ENCODE measurements around the gene ING4.

The ING4 gene

DNA sequence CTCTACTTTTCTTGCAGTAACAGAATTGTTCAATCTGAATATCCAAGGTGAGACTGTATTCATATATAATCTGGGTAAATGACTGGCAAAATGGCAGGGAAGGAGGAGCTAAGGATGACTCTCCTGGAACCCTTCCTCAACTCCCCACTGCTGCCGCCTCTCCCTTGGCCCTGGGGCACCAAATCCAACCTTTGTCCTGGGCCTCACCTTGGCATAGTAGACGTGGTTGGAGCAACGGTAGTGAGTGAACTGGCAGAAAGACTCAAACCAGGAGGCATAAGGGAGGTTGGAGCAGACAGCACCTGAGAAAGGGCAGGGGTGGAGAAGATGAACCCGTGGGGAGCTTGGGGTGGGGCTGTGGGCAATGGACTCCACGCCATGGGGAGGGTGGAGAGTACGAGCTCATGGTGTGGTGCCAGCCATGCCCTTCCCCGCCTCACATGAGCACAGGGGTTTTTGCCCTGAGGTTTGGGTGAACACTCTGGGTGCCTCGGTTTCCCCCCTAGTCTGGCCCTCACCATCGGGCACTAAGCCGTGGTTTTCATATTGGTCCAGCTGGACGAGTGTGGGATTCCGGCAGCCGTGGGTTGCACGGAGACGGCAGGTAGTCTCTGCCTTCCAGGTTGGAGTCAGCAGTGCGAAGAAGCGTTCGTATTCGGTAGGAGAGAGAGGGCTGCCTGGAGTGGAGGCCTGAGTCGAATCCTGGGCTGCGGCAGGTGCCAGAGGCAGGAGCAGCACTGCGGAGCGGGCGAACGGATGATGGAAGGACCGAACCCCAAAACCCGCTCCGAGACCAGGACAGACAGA lies 16.4 kb downstream of the ING4 start:
- no peak for DNase-seq (ENCODE audit: extremely low read depth, low read depth)
- TF ChIP-seq, protein P1, sequence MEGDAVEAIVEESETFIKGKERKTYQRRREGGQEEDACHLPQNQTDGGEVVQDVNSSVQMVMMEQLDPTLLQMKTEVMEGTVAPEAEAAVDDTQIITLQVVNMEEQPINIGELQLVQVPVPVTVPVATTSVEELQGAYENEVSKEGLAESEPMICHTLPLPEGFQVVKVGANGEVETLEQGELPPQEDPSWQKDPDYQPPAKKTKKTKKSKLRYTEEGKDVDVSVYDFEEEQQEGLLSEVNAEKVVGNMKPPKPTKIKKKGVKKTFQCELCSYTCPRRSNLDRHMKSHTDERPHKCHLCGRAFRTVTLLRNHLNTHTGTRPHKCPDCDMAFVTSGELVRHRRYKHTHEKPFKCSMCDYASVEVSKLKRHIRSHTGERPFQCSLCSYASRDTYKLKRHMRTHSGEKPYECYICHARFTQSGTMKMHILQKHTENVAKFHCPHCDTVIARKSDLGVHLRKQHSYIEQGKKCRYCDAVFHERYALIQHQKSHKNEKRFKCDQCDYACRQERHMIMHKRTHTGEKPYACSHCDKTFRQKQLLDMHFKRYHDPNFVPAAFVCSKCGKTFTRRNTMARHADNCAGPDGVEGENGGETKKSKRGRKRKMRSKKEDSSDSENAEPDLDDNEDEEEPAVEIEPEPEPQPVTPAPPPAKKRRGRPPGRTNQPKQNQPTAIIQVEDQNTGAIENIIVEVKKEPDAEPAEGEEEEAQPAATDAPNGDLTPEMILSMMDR (IDR thresholded peaks at IDR 0.05; ENCODE audit: low read depth, low read length, missing control alignments): no peak
- H3K4me3 ChIP-seq (replicated peaks; ENCODE audit: low read depth, low read length): peak overlapping the region; percentile 30

DNA sequence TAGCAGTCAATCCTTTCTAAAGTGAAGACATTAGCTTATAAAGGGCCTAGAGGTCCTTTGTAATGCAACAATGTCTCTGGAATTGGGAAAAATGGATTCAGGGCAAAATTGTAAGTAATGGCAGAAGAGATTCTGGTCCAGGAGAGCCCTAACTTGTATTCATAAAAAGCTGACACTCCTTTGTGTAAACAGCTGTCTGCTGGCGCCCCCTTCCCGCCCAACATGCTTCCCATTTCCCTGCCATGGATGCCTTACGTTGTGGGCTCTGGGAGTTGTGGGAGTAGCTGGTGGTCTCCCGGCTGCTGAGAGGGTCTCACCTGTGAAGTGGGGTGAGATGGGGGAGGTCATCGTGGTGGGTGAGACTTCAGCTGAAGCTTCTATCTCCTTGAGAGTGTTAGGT lies 18.0 kb downstream of the ING4 start:
- TF ChIP-seq, protein P1 (IDR thresholded peaks at IDR 0.05; ENCODE audit: low read depth, low read length, missing control alignments): peak; percentile 6
- H3K4me3 ChIP-seq (replicated peaks; ENCODE audit: low read depth, low read length): no peak overlapping the region
- no peak for DNase-seq (ENCODE audit: extremely low read depth, low read depth)

DNA sequence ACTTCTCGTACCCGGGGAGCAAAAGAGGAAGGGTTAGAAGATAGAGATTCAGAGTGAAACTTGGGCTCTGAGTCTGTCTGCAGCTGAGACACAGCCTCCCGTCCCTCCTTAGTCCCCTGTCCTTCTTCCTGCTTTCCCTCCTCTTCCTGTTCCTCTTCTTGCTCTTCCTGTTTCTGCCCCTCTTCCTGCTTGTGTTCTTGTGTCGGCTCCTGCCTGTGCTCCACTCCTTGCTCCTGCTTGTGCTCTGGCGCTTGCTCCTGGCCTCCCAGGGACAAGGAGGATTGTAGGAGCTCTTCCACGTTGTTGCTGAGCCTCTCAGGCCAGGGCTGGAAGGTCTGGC lies 18.7 kb downstream of the ING4 start:
- DNase-seq (ENCODE audit: extremely low read depth, low read depth): no peak

DNA sequence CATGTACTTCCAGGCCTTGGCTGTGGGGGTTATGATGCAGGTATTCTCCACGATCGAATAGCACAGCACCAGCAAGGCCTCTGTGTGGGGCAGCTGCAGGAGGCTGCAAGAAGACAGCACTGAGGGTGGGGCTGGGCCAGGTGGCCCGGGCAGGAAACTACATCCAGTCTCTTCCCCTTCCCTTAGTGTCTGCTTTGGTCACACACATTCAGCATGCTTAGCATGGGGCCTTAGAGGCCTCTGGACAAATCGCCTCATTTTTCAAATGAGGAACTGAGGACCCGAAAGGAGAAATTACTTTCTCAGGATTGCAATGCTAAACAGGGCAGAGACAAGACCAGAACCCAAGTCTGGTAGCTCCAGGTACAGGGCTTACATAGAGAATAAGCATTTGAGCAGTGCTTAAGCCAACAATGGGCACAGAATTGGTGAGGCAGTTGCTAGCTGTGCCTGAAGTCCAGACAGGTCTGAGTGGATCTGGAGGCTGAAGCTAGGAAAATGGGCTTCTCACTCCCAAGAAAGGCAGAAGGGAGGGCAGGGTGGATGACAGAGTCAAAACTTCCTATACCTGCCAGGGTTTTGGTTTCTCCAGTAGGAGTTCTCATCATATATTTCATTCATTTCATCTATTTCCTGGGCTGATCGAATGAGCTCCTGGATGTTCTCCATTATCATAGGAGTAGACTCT lies 19.2 kb downstream of the ING4 start:
- no peak overlapping the region for H3K4me3 ChIP-seq (replicated peaks; ENCODE audit: low read depth, low read length)
- DNase-seq (ENCODE audit: extremely low read depth, low read depth): no peak
- TF ChIP-seq, protein P1 (IDR thresholded peaks at IDR 0.05; ENCODE audit: low read depth, low read length, missing control alignments): no peak

More for the DNA sequence above, 18.7 kb downstream of the ING4 start:
- no peak overlapping the region for H3K4me3 ChIP-seq (replicated peaks; ENCODE audit: low read depth, low read length)
- TF ChIP-seq, protein P1 (IDR thresholded peaks at IDR 0.05; ENCODE audit: low read depth, low read length, missing control alignments): no peak

DNA sequence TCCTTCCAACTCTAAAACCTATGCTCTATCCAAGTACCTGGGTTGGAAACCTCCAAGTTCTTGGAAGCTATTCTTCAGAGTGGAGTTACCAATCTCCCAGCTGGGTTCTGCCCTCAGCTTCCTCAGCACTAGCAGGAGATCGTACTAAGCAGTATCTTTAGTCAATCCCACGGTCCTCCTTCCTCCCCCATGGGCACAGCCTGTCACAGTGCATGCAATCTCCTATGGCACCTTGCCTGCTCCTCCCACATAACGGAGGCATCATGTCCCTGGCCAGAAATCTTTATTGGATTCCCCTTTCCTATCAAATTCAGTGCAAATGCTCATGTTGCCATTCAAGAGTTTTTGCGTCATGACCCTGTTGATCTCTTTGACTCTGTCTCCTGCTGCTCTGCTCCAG lies 21.8 kb downstream of the ING4 start:
- no peak overlapping the region for H3K4me3 ChIP-seq (replicated peaks; ENCODE audit: low read depth, low read length)
- TF ChIP-seq, protein P1 (IDR thresholded peaks at IDR 0.05; ENCODE audit: low read depth, low read length, missing control alignments): no peak
- no peak for DNase-seq (ENCODE audit: extremely low read depth, low read depth)

DNA sequence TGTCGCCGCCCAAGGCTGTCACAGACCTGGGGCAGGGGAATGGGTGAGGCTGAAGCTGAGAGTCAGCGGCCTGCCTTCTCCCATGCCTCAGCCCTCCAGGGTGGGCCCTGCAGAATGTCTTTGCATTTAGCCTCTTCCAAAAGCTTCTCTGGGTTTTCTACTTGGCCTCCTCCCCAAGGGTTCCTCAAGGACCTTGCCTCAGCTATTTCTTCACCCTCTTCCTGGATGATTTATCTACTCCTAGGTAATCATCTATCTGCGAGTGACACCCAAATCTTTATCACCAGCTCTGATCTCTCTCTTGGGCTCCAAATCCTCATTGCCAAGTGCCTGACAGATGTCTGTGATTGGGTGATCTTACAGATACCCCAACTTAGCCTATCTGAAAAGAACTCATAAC lies 22.4 kb downstream of the ING4 start:
- no peak overlapping the region for H3K4me3 ChIP-seq (replicated peaks; ENCODE audit: low read depth, low read length)
- DNase-seq (ENCODE audit: extremely low read depth, low read depth): no peak
- TF ChIP-seq, protein P1 (IDR thresholded peaks at IDR 0.05; ENCODE audit: low read depth, low read length, missing control alignments): no peak
